Esophagus muscularis mucosa (tissue), 4 donors: Measurements from ENCODE around the gene TRIM36.

ENCODE experiments used
- CTCF ChIP-seq, 3 experiments: fragments of 200-600 bp in 2 of 3; fragments of 450-650 bp in 1 of 3; sonication (generic) in 2 of 3; IDR thresholded peaks; one replicate each; pipeline ENCODE4 v1.5.1; 2017 to 2019; ENCODE audit warnings: antibody characterized with exemption in 3 of 3, mild to moderate bottlenecking in 2 of 3, moderate library complexity in 1 of 3
- EP300 ChIP-seq: sonication (generic); formaldehyde crosslinking; IDR thresholded peaks from one replicate; pipeline ENCODE4 v1.6.1; 2017; ENCODE audit warnings: antibody characterized with exemption
- POLR2A ChIP-seq: fragments of 450-650 bp; IDR thresholded peaks from one replicate; pipeline ENCODE4 v1.6.1; 2017; ENCODE audit warnings: antibody characterized with exemption, moderate library complexity, mild to moderate bottlenecking, low read depth
- POLR2AphosphoS5 ChIP-seq, 2 donors: sonication (generic); formaldehyde crosslinking; IDR thresholded peaks; one replicate each; pipeline ENCODE4 v1.6.1; 2017; ENCODE audit warnings: antibody characterized with exemption in 2 of 2

- TF ChIP-seq CTCF (IDR thresholded peaks at IDR 0.05): no peak
- no peak for TF ChIP-seq POLR2A
- no peak for TF ChIP-seq EP300
- TF ChIP-seq POLR2AphosphoS5 (IDR thresholded peaks at IDR 0.05): no peak
Observed at GRCh38 chr5:115126303-115126702, 43.4 kb downstream of the TRIM36 start.
